ENCODE data around the gene ESPL1. TPM values are rescaled to one million over a fixed set of nuclear protein-coding genes. Genes with fewer than 3 reads are reported as not detected.

Gene ESPL1
- total and polyA plus RNA-seq, 2 donors from 2014 or later = 1.5 to 2.9 TPM

DNA sequence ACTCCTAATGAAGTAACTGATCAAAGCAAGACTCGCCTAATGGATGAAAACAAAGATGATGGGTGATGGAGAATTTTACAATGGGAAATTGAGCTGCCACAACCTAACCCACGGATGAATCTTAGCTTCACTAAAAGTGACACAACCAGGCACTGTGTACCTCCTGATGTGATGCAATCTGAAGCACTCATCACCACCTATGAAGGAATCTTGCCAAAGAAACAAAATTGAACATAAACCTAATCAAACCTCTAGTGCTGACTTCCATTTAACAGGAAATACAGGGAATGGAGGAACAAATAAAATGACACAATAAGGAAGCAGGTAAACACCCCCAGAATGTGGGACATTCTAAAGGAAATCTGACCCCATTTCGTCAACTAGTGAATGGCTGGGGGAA lies 22.8 kb upstream of the ESPL1 start:
- FAIRE-seq (no peak), DNase-seq (no peak)
- intact Hi-C loops (cut with DNase I) = no loop called here
- Histone ChIP-seq H3K9me3 (ENCODE audit: control insufficient read depth in 2 of 3, insufficient read depth in 1 of 3, low read length in 3 of 3) (no peaks in the 10 kb centered on the region), H3K27ac (ENCODE audit: low read depth in 2 of 2, low read length in 2 of 2) (no peak overlapping the region), H3K36me3 (ENCODE audit: control insufficient read depth in 2 of 3, insufficient read depth in 3 of 3, low read length in 3 of 3) (no peaks in the 10 kb centered on the region), H3K9ac (ENCODE audit: low read length in 3 of 3) (no peak overlapping the region), H3K4me1 (ENCODE audit: control insufficient read depth in 2 of 3, insufficient read depth in 2 of 3, low read depth in 1 of 3, low read length in 3 of 3) (no peaks in the 10 kb centered on the region), H3K27me3 (ENCODE audit: control insufficient read depth, insufficient read depth, low read length) (no peaks in the 10 kb centered on the region), H3K4me3 (ENCODE audit: low read length in 3 of 3) (no peak overlapping the region)
- TF ChIP-seq, protein P1, sequence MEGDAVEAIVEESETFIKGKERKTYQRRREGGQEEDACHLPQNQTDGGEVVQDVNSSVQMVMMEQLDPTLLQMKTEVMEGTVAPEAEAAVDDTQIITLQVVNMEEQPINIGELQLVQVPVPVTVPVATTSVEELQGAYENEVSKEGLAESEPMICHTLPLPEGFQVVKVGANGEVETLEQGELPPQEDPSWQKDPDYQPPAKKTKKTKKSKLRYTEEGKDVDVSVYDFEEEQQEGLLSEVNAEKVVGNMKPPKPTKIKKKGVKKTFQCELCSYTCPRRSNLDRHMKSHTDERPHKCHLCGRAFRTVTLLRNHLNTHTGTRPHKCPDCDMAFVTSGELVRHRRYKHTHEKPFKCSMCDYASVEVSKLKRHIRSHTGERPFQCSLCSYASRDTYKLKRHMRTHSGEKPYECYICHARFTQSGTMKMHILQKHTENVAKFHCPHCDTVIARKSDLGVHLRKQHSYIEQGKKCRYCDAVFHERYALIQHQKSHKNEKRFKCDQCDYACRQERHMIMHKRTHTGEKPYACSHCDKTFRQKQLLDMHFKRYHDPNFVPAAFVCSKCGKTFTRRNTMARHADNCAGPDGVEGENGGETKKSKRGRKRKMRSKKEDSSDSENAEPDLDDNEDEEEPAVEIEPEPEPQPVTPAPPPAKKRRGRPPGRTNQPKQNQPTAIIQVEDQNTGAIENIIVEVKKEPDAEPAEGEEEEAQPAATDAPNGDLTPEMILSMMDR (IDR thresholded peaks at IDR 0.05; ENCODE audit: borderline replicate concordance, extremely low read depth, insufficient read depth) = no peak

DNA sequence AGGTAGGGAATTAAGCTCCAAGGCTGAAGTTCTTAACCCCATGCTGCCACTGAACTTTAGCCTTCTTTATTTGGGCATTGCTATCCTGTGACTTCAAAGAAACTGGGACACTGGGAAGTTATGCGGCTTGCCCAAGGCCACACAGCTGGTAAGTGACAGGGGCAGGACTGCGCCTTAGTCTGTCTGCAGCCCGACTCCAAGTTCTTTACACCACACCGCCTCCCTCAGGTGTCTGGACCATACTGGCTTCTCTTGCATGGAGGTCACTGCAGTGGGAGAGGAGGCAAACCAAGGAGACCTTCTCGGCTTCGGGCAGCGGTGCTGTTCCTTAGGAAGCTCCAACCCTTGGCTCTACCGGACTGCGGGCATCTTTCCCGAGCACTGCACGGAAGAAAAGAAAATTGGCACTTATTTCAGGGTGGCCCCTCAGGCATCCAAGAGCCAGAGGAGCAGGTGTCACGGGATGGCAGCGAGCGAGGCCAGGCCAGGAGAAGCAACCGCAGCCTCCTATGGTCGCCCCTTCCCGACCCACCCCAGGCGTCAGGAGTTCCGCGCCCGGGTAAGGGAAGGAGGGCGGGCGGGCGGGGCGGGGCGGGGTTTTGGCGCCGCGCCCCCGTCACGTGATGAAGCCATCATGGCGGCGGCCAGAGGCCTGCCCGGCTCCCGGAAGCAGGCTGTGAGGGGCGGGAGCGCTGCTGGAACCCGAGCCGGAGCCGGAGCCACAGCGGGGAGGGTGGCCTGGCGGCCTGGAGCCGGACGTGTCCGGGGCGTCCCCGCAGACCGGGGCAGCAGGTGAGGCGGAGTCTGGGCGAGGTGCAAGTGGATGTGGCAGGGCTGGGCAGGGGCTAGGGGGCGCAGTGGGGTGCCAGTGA lies 16.4 kb upstream of the ESPL1 start:
- no peak for FAIRE-seq
- intact Hi-C loops (cut with DNase I) = no loop called here

DNA sequence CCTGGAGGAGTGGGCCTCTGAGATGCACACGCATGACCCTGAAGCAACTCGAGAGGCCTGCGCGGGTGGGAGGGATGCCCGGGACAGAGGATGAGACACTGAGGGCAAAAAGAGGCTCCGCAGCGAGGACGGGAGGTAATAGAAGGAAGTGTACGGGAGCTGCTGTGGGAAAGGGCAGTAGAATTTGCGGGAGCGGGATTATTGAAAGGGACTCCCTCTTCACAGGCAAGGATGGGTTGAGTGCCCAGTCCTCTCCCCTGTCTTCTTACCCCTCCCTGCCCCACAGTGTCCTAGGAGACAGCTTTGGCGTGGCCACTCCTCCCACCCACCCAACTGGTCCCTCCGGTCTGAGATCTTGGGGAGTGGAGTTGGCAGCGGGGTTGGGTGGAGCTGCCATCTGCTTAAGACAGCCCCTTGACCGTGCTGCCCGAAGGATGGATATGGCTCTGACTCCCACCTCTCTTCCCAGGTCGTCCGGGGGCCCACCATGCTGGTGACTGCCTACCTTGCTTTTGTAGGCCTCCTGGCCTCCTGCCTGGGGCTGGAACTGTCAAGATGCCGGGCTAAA lies 15.7 kb upstream of the ESPL1 start:
- DNase-seq = peak in 2 of 5 donors; percentile 66 to 76
- TF ChIP-seq, protein P1 (IDR thresholded peaks at IDR 0.05; ENCODE audit: borderline replicate concordance, extremely low read depth, insufficient read depth) = no peak
- intact Hi-C loops (cut with DNase I) = no loop called here
- peak overlapping the region; percentile 70 to 93 (median 77) for H3K4me3 ChIP-seq (ENCODE audit: low read length in 3 of 3)
- peak overlapping the region; percentile 55 to 90 (median 87) for H3K9ac ChIP-seq (ENCODE audit: low read length in 3 of 3)
- no peaks in the 10 kb centered on the region for H3K27me3 ChIP-seq (ENCODE audit: control insufficient read depth, insufficient read depth, low read length)
- peaks cover 0 to 7% (median 6%) of the 10 kb centered on the region in 3 donors for H3K36me3 ChIP-seq (ENCODE audit: control insufficient read depth in 2 of 3, insufficient read depth in 3 of 3, low read length in 3 of 3)
- H3K4me1 ChIP-seq (ENCODE audit: control insufficient read depth in 2 of 3, insufficient read depth in 2 of 3, low read depth in 1 of 3, low read length in 3 of 3) = peaks cover 3 to 18% (median 7%) of the 10 kb centered on the region in 3 donors
- H3K27ac ChIP-seq (ENCODE audit: low read depth in 2 of 2, low read length in 2 of 2) = peak overlapping the region; percentile 75 to 96
- H3K9me3 ChIP-seq (ENCODE audit: control insufficient read depth in 2 of 3, insufficient read depth in 1 of 3, low read length in 3 of 3) = no peaks in the 10 kb centered on the region
- no peak for FAIRE-seq

More for the DNA sequence above, 16.4 kb upstream of the ESPL1 start:
- TF ChIP-seq, protein P1 (IDR thresholded peaks at IDR 0.05; ENCODE audit: borderline replicate concordance, extremely low read depth, insufficient read depth) = peak; percentile 29
- Histone ChIP-seq H3K36me3 (ENCODE audit: control insufficient read depth in 2 of 3, insufficient read depth in 3 of 3, low read length in 3 of 3) (peaks cover 0 to 7% (median 6%) of the 10 kb centered on the region in 3 donors), H3K4me1 (ENCODE audit: control insufficient read depth in 2 of 3, insufficient read depth in 2 of 3, low read depth in 1 of 3, low read length in 3 of 3) (peaks cover 3 to 18% (median 7%) of the 10 kb centered on the region in 3 donors), H3K27ac (ENCODE audit: low read depth in 2 of 2, low read length in 2 of 2) (peak overlapping the region; percentile 84 to 96), H3K9me3 (ENCODE audit: control insufficient read depth in 2 of 3, insufficient read depth in 1 of 3, low read length in 3 of 3) (no peaks in the 10 kb centered on the region), H3K9ac (ENCODE audit: low read length in 3 of 3) (peak overlapping the region; percentile 56 to 90 (median 87)), H3K4me3 (ENCODE audit: low read length in 3 of 3) (peak overlapping the region; percentile 70 to 93 (median 77)), H3K27me3 (ENCODE audit: control insufficient read depth, insufficient read depth, low read length) (no peaks in the 10 kb centered on the region)
- peak; percentile 90 to 94 (median 93) for DNase-seq

Data from kidney (tissue), 14 donors.